Ishikawa (cell line): ENCODE data around the gene TBX15.

Experiments used
- CEBPB ChIP-seq: IDR thresholded peaks from 2 replicates; pipeline ENCODE4 v1.6.1; 2012
- CREB1 ChIP-seq: IDR thresholded peaks from 2 replicates; pipeline ENCODE4 v1.6.1; 2012; ENCODE audit warnings: low read depth
- EGR1 ChIP-seq: IDR thresholded peaks from 2 replicates; pipeline ENCODE4 v1.6.1; 2012
- EP300 ChIP-seq: IDR thresholded peaks from 2 replicates; pipeline ENCODE4 v1.6.1; 2012; ENCODE audit warnings: borderline replicate concordance
- FOXM1 ChIP-seq: IDR thresholded peaks from 2 replicates; pipeline ENCODE4 v1.6.1; 2012; ENCODE audit warnings: low read depth, borderline replicate concordance
- NFIC ChIP-seq: IDR thresholded peaks from 2 replicates; pipeline ENCODE4 v1.6.1; 2012
- RAD21 ChIP-seq: IDR thresholded peaks from 2 replicates; pipeline ENCODE4 v1.6.1; 2012; ENCODE audit warnings: low read depth
- TAF1 ChIP-seq: IDR thresholded peaks from 2 replicates; pipeline ENCODE4 v1.6.1; 2012; ENCODE audit warnings: low read depth, mild to moderate bottlenecking
- TCF12 ChIP-seq: IDR thresholded peaks from 2 replicates; pipeline ENCODE4 v1.6.1; 2012; ENCODE audit warnings: low read depth
- TEAD4 ChIP-seq: IDR thresholded peaks from 2 replicates; pipeline ENCODE4 v1.6.1; 2012
- USF1 ChIP-seq: IDR thresholded peaks from 2 replicates; pipeline ENCODE4 v1.6.1; 2012
- YY1 ChIP-seq: IDR thresholded peaks from 2 replicates; pipeline ENCODE4 v1.6.1; 2012; ENCODE audit warnings: low read depth
- ZBTB7A ChIP-seq: IDR thresholded peaks from 2 replicates; pipeline ENCODE4 v1.6.1; 2012; ENCODE audit warnings: low read depth
- TF ChIP-seq, protein P1 (sequence below): IDR thresholded peaks from 2 replicates; pipeline ENCODE4 v1.6.1; 2012; ENCODE audit warnings: low read depth, mild to moderate bottlenecking
- TF ChIP-seq, protein P2 (sequence below): IDR thresholded peaks from 2 replicates; pipeline ENCODE4 v1.6.1; 2012

Gene TBX15

DNA sequence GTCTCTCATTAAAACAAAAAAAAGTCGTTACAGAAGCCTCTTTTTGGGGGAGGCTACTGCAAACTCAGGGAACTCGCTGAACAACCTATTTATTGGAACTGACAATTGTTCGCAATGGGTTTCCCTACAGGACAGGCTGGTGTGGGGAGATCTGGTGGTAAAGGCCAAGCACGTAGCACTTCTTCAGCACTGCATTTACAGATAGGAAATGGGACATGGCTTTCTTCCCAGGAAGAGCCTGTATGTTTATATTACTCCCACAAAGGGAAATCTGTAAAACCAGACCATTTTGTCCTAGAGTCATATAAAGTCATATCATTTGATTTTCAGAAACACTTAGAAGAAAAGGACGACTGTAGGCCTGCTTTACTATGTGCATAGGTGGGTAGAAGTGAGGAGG lies 38.8 kb upstream of the TBX15 start:
- TF ChIP-seq USF1 (no peak), CEBPB (no peak), RAD21 (no peak), YY1 (no peak), TEAD4 (no peak), NFIC (no peak), EP300 (no peak), TAF1 (no peak), CREB1 (no peak), EGR1 (no peak), ZBTB7A (no peak), FOXM1 (no peak), TCF12 (no peak)
- TF ChIP-seq, protein P1, sequence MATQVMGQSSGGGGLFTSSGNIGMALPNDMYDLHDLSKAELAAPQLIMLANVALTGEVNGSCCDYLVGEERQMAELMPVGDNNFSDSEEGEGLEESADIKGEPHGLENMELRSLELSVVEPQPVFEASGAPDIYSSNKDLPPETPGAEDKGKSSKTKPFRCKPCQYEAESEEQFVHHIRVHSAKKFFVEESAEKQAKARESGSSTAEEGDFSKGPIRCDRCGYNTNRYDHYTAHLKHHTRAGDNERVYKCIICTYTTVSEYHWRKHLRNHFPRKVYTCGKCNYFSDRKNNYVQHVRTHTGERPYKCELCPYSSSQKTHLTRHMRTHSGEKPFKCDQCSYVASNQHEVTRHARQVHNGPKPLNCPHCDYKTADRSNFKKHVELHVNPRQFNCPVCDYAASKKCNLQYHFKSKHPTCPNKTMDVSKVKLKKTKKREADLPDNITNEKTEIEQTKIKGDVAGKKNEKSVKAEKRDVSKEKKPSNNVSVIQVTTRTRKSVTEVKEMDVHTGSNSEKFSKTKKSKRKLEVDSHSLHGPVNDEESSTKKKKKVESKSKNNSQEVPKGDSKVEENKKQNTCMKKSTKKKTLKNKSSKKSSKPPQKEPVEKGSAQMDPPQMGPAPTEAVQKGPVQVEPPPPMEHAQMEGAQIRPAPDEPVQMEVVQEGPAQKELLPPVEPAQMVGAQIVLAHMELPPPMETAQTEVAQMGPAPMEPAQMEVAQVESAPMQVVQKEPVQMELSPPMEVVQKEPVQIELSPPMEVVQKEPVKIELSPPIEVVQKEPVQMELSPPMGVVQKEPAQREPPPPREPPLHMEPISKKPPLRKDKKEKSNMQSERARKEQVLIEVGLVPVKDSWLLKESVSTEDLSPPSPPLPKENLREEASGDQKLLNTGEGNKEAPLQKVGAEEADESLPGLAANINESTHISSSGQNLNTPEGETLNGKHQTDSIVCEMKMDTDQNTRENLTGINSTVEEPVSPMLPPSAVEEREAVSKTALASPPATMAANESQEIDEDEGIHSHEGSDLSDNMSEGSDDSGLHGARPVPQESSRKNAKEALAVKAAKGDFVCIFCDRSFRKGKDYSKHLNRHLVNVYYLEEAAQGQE, result no peak
- TF ChIP-seq, protein P2, sequence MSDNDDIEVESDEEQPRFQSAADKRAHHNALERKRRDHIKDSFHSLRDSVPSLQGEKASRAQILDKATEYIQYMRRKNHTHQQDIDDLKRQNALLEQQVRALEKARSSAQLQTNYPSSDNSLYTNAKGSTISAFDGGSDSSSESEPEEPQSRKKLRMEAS, result no peak

- TF ChIP-seq NFIC (no peak), EP300 (no peak), FOXM1 (no peak), USF1 (no peak), EGR1 (no peak), ZBTB7A (no peak), RAD21 (no peak), TCF12 (no peak), TAF1 (no peak), CREB1 (no peak), YY1 (no peak), CEBPB (no peak)
- TF ChIP-seq, protein P2, result no peak
- TF ChIP-seq, protein P1, result no peak
Observed at GRCh38 chr1:119015547-119015946, 27.4 kb upstream of the TBX15 start.

- TF ChIP-seq TAF1 (no peak), ZBTB7A (no peak), EP300 (no peak), USF1 (no peak), TCF12 (no peak), EGR1 (no peak), NFIC (no peak), CEBPB (no peak), CREB1 (no peak), FOXM1 (no peak), YY1 (no peak), RAD21 (no peak), TEAD4 (no peak)
- TF ChIP-seq, protein P1, result no peak
- TF ChIP-seq, protein P2, result no peak
Observed at GRCh38 chr1:119012383-119012782, 24.2 kb upstream of the TBX15 start.

DNA sequence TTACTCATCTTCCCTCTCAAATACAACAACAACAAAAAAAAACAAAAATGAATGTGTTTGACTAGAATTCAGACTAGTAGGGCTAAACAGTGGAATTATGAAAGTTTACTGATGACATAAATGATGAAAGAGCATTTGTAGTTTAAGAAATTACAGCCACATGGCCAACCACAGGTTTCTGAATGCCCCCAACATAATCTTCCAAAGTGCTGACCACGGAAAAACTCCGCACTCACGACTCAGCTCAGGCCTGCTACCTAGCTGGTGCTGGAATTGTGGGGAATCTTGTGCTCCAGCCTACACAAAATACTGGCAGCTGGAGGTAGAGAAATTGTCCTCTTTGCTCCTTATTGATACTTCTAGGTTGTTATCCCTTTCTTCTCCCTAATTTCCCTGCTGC lies 23.6 kb upstream of the TBX15 start:
- TF ChIP-seq TEAD4 (no peak), EP300 (no peak), NFIC (no peak), YY1 (no peak), RAD21 (no peak), FOXM1 (no peak), TAF1 (no peak), USF1 (no peak), CREB1 (no peak), TCF12 (no peak), EGR1 (no peak), CEBPB (no peak), ZBTB7A (no peak)
- TF ChIP-seq, protein P2, result no peak
- TF ChIP-seq, protein P1, result no peak
